ENCODE results near the gene SMG1.
A peak's percentile ranks its signal among the peaks of the same experiment; 100 is the strongest.

SMG1 gene

GRCh38 chr16:18788828-18789514, 137.2 kb downstream of the SMG1 start:
- peaks cover 4% of the 10 kb centered on the region; the same call in 1 of the 2 replicates for H3K4me1 ChIP-seq (ENCODE audit: control insufficient read depth, insufficient read depth, low read length)
- H3K4me3 ChIP-seq (ENCODE audit: low read depth, low read length): peak overlapping the region; percentile 66
- H3K36me3 ChIP-seq (ENCODE audit: control insufficient read depth in 2 of 2, insufficient read depth in 1 of 2, low read length in 2 of 2): peaks cover 46 to 79% of the 10 kb centered on the region in 2 experiments
- CTCF ChIA-PET: interaction anchor here (0.5 to 1.0 kb wide), 2 partner anchors 12 to 732 kb away, joined by 3 to 4 read pairs; partner anchors contain the start of gene ARL6IP1
- H3K9me3 ChIP-seq (ENCODE audit: control insufficient read depth, insufficient read depth, low read depth, low read length): no peaks in the 10 kb centered on the region
- POLR2A ChIA-PET: interaction anchor here (10.4 kb wide), 1 partner anchor 13 kb away, joined by 329 read pairs; the partner anchor contains the start of gene ARL6IP1
- no peak for TF ChIP-seq ZNF248 (tag by site-specific recombination; IDR thresholded peaks at IDR 0.05)
- peak overlapping the region; percentile 99; the same call in 1 of the 2 replicates for H3K27ac ChIP-seq (ENCODE audit: extremely low read depth, low read depth, low read length)

DNA sequence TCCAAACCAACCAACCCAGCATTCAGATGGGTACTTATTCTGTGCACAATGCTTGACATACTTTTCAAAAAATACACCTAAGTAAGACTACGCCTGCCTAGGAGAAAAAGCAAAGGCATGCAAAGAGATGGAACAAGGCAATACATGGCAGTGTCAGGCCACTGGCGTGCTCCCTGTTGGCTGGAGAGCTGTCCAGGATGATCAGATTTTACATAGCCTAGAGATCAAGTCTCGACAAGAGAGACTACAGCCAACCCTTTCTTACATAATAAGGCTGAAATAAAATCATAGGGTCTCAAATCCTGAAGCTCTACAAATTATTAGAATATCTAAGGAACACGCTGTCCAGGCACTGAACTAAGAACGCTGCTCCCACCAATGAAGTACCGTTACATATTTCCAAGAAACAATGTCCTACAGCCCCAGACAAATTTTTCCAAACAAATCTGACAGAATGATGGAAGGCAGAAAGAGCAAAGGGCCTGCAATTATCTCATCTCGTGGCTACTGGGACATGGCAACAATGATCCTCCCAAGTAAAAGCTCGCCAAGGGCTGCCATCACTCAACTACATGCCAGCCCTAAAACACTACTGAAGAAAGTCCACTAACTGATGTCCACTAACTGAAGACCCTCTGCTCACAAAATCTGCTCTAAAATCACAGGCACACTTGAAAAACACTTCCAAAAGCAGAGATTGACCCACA, 141.1 kb downstream of the SMG1 start:
- Histone ChIP-seq H3K4me1 (ENCODE audit: control insufficient read depth, insufficient read depth, low read length) (peaks cover 4% of the 10 kb centered on the region; the same call in 1 of the 2 replicates), H3K27ac (ENCODE audit: extremely low read depth, low read depth, low read length) (peak overlapping the region; percentile 39), H3K9me3 (ENCODE audit: control insufficient read depth, insufficient read depth, low read depth, low read length) (no peaks in the 10 kb centered on the region), H3K4me3 (ENCODE audit: low read depth, low read length) (no peak overlapping the region), H3K36me3 (ENCODE audit: control insufficient read depth in 2 of 2, insufficient read depth in 1 of 2, low read length in 2 of 2) (peaks cover 50 to 77% of the 10 kb centered on the region in 2 experiments)
- ChIA-PET CTCF (interaction anchor here (1.3 kb wide), 1 partner anchor 15 kb away, joined by 3 read pairs; no protein-coding TSS in a partner anchor), POLR2A (interaction anchor here (10.4 kb wide), 1 partner anchor 17 kb away, joined by 329 read pairs; the partner anchor contains the start of gene ARL6IP1)
- TF ChIP-seq ZNF2 (tag by site-specific recombination; IDR thresholded peaks at IDR 0.05) (no peak), ZBTB1 (tag by site-specific recombination; IDR thresholded peaks at IDR 0.05) (no peak), ZNF843 (tag by site-specific recombination; IDR thresholded peaks at IDR 0.05) (no peak), SCRT2 (tag by site-specific recombination; IDR thresholded peaks at IDR 0.05) (no peak), SCRT1 (tag by site-specific recombination; IDR thresholded peaks at IDR 0.05; ENCODE audit: borderline replicate concordance) (no peak), ZNF114 (tag by site-specific recombination; IDR thresholded peaks at IDR 0.05) (no peak), ZNF654 (tag by site-specific recombination; IDR thresholded peaks at IDR 0.05; ENCODE audit: low read depth) (no peak), ZNF416 (tag by site-specific recombination; IDR thresholded peaks at IDR 0.05) (no peak), ZNF157 (tag by site-specific recombination; IDR thresholded peaks at IDR 0.05) (peak; percentile 50; the same call in 1 of the 2 replicates), HOXD13 (CRISPR knock-in tag; IDR thresholded peaks at IDR 0.05; ENCODE audit: borderline replicate concordance) (no peak), ZNF785 (tag by site-specific recombination; IDR thresholded peaks at IDR 0.05) (no peak), IKZF3 (tag by site-specific recombination; IDR thresholded peaks at IDR 0.05) (no peak), ZNF239 (tag by site-specific recombination; IDR thresholded peaks at IDR 0.05) (no peak), REST (tag by site-specific recombination; IDR thresholded peaks at IDR 0.05) (0 out of 2 replicates have a peak, but pooled peaks have one; percentile 27)
- TF ChIP-seq, protein P1, sequence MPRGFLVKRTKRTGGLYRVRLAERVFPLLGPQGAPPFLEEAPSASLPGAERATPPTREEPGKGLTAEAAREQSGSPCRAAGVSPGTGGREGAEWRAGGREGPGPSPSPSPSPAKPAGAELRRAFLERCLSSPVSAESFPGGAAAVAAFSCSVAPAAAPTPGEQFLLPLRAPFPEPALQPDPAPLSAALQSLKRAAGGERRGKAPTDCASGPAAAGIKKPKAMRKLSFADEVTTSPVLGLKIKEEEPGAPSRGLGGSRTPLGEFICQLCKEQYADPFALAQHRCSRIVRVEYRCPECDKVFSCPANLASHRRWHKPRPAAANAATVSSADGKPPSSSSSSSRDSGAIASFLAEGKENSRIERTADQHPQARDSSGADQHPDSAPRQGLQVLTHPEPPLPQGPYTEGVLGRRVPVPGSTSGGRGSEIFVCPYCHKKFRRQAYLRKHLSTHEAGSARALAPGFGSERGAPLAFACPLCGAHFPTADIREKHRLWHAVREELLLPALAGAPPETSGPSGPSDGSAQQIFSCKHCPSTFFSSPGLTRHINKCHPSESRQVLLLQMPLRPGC (tag by site-specific recombination; IDR thresholded peaks at IDR 0.05): no peak
- TF ChIP-seq, protein P2, sequence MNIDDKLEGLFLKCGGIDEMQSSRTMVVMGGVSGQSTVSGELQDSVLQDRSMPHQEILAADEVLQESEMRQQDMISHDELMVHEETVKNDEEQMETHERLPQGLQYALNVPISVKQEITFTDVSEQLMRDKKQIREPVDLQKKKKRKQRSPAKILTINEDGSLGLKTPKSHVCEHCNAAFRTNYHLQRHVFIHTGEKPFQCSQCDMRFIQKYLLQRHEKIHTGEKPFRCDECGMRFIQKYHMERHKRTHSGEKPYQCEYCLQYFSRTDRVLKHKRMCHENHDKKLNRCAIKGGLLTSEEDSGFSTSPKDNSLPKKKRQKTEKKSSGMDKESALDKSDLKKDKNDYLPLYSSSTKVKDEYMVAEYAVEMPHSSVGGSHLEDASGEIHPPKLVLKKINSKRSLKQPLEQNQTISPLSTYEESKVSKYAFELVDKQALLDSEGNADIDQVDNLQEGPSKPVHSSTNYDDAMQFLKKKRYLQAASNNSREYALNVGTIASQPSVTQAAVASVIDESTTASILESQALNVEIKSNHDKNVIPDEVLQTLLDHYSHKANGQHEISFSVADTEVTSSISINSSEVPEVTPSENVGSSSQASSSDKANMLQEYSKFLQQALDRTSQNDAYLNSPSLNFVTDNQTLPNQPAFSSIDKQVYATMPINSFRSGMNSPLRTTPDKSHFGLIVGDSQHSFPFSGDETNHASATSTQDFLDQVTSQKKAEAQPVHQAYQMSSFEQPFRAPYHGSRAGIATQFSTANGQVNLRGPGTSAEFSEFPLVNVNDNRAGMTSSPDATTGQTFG (tag by site-specific recombination; IDR thresholded peaks at IDR 0.05; ENCODE audit: borderline replicate concordance): no peak

All from HEK293 (cell line).